ENCODE data around the gene CRIP2.

DNA sequence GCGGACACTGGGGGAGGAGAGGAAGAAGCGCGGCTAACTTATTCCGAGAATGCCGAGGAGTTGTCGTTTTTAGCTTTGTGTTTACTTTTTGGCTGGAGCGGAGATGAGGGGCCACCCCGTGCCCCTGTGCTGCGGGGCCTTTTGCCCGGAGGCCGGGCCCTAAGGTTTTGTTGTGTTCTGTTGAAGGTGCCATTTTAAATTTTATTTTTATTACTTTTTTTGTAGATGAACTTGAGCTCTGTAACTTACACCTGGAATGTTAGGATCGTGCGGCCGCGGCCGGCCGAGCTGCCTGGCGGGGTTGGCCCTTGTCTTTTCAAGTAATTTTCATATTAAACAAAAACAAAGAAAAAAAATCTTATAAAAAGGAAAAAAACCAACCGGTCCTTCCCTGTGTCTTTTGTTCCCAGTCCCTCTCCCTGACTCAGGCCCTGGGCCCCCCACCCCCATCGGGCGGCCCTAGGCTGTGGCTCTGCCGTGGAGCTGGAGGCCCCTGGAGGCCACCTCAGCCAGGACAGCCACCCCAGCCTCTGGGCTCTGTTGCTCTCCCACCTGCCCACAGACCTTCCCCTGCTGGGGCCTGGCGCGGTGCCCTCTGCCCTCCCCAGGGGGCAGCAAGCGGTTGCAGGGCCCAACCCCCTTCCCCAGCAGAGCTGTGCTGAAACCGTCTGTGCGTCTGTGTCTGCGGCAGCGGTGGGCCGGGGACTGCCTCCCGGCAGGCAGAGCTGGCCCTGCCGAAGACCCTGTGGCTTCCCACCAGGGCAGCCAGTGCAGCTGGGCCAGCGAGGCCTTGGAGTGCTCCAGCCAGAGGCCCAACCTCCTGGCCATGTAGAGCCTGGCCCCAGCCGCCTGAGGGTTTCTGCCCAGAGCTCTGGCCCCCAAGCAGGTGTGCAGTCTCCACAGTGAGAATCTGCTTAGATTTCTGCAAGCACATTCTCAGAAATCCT lies 4.0 kb upstream of the CRIP2 start:
- TF ChIP-seq, protein P1, sequence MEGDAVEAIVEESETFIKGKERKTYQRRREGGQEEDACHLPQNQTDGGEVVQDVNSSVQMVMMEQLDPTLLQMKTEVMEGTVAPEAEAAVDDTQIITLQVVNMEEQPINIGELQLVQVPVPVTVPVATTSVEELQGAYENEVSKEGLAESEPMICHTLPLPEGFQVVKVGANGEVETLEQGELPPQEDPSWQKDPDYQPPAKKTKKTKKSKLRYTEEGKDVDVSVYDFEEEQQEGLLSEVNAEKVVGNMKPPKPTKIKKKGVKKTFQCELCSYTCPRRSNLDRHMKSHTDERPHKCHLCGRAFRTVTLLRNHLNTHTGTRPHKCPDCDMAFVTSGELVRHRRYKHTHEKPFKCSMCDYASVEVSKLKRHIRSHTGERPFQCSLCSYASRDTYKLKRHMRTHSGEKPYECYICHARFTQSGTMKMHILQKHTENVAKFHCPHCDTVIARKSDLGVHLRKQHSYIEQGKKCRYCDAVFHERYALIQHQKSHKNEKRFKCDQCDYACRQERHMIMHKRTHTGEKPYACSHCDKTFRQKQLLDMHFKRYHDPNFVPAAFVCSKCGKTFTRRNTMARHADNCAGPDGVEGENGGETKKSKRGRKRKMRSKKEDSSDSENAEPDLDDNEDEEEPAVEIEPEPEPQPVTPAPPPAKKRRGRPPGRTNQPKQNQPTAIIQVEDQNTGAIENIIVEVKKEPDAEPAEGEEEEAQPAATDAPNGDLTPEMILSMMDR (conservative IDR thresholded peaks at IDR 0.05 in 1 of 2, IDR thresholded peaks at IDR 0.05 in 1 of 2; ENCODE audit: extremely low read depth in 1 of 2, insufficient read depth in 1 of 2, low read depth in 1 of 2, low read length in 2 of 2) = no peak
- TF ChIP-seq EZH2 (IDR thresholded peaks at IDR 0.05; ENCODE audit: borderline replicate concordance, low read length) = no peak

Data from mammary epithelial cell (primary cell).